Progenitor cell of endocrine pancreas (in vitro differentiated cells): ENCODE data around the gene ADGRG3. TPM values are rescaled to one million over a fixed set of nuclear protein-coding genes. Genes with fewer than 3 reads are reported as not detected.

ENCODE experiments used
- DNase-seq: peaks from one replicate; pipeline ENCODE4 v3.0.0; 2021; ENCODE audit warnings: low spot score; ENCODE audit not compliant: unreplicated experiment
- H3K27ac Mint-ChIP-seq: 2 replicates; pipeline ENCODE4 v1.8.0; 2021; ENCODE audit warnings: mild to moderate bottlenecking, moderate library complexity, mixed read lengths
- H3K27me3 Mint-ChIP-seq: 2 replicates; pipeline ENCODE4 v1.8.0; 2021; ENCODE audit warnings: mixed read lengths
- H3K36me3 Mint-ChIP-seq: 2 replicates; pipeline ENCODE4 v1.8.0; 2022; ENCODE audit warnings: mixed read lengths; ENCODE audit not compliant: insufficient read depth
- H3K4me1 Mint-ChIP-seq: 2 replicates; pipeline ENCODE4 v1.8.0; 2021; ENCODE audit warnings: low read depth, mixed read lengths
- H3K4me3 Mint-ChIP-seq: 2 replicates; pipeline ENCODE4 v1.8.0; 2021; ENCODE audit warnings: low read depth, mild to moderate bottlenecking, moderate library complexity, mixed read lengths
- H3K9me3 Mint-ChIP-seq: 2 replicates; pipeline ENCODE4 v1.8.0; 2021; ENCODE audit warnings: low read depth, mixed read lengths
- total RNA-seq: library from RNA; stranded (reverse); gene quantifications from 2 replicates; pipeline ENCODE4 v1.2.1, GENCODE V29; 2021
- TF ChIP-seq, protein P1 (sequence below): fragments of 200-600 bp; sonication (generic); IDR thresholded peaks from one replicate; pipeline ENCODE4 v1.5.0; 2021; ENCODE audit warnings: antibody characterized with exemption, mild to moderate bottlenecking; ENCODE audit not compliant: unreplicated experiment

Gene ADGRG3
- total RNA-seq, 1 donor from 2014 or later = not detected

DNA sequence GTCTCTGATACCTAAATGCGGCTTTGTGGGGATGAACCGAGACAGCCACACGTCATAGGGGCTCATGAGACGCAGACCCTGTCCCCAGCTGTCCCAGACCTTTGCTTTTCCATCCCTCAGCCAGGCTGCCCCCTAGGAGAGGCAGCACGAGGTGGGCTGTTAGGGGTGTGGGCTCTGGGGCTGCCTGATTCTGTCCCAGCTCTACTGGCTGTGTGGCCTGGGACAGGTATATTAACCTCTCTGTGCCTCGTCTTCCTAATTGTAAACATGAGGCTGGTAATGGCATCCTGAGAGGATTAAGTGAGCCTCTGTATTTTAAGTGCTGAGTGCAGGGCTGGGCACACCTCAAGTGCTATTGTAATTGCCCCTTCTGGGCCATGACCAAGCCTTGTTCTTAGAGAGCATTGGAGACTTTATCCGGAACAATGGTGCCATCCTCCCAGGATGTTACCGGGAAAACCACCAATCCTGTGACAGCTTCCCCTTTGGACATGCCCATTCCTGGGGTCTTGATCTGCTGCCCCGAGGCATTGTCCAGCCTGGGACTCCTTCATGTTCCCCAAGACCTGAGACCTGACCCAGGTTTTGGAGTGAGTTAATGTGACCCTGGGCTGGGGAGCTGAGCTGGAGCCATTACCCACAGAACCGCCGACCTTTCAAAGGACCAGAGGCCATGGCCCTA, 34.6 kb upstream of the ADGRG3 start:
- H3K27ac Mint-ChIP-seq = no peak overlapping the region
- H3K36me3 Mint-ChIP-seq = no peaks in the 10 kb centered on the region
- H3K9me3 Mint-ChIP-seq = no peaks in the 10 kb centered on the region
- no peak overlapping the region for H3K4me3 Mint-ChIP-seq
- peaks cover 9% of the 10 kb centered on the region for H3K4me1 Mint-ChIP-seq
- peaks cover 33% of the 10 kb centered on the region for H3K27me3 Mint-ChIP-seq
- DNase-seq = no peak
- TF ChIP-seq, protein P1, sequence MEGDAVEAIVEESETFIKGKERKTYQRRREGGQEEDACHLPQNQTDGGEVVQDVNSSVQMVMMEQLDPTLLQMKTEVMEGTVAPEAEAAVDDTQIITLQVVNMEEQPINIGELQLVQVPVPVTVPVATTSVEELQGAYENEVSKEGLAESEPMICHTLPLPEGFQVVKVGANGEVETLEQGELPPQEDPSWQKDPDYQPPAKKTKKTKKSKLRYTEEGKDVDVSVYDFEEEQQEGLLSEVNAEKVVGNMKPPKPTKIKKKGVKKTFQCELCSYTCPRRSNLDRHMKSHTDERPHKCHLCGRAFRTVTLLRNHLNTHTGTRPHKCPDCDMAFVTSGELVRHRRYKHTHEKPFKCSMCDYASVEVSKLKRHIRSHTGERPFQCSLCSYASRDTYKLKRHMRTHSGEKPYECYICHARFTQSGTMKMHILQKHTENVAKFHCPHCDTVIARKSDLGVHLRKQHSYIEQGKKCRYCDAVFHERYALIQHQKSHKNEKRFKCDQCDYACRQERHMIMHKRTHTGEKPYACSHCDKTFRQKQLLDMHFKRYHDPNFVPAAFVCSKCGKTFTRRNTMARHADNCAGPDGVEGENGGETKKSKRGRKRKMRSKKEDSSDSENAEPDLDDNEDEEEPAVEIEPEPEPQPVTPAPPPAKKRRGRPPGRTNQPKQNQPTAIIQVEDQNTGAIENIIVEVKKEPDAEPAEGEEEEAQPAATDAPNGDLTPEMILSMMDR = no peak

DNA sequence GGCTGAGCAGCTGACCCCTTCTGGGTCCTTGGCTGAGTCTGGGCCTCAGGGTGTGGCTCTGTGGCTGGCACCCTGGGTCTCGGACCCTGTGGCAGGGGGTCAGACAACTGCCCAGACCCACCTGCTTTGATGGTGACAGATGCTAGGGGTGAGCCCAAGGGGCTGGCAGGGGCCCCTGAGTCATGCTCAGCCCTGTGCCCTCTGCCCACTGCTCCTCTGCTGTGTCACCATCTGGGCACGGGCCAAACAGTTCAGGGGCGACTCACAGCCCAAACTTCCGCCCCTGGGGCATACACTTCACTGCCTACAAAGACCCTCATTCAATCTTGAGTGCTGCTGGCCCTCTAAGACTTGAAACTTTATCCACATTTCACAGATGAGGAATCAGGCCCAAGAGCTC, 33.9 kb upstream of the ADGRG3 start:
- H3K4me1 Mint-ChIP-seq = peaks cover 9% of the 10 kb centered on the region
- no peaks in the 10 kb centered on the region for H3K36me3 Mint-ChIP-seq
- peaks cover 26% of the 10 kb centered on the region for H3K27me3 Mint-ChIP-seq
- H3K4me3 Mint-ChIP-seq = no peak overlapping the region
- H3K27ac Mint-ChIP-seq = no peak overlapping the region
- no peak for DNase-seq
- no peaks in the 10 kb centered on the region for H3K9me3 Mint-ChIP-seq
- TF ChIP-seq, protein P1 = no peak

DNA sequence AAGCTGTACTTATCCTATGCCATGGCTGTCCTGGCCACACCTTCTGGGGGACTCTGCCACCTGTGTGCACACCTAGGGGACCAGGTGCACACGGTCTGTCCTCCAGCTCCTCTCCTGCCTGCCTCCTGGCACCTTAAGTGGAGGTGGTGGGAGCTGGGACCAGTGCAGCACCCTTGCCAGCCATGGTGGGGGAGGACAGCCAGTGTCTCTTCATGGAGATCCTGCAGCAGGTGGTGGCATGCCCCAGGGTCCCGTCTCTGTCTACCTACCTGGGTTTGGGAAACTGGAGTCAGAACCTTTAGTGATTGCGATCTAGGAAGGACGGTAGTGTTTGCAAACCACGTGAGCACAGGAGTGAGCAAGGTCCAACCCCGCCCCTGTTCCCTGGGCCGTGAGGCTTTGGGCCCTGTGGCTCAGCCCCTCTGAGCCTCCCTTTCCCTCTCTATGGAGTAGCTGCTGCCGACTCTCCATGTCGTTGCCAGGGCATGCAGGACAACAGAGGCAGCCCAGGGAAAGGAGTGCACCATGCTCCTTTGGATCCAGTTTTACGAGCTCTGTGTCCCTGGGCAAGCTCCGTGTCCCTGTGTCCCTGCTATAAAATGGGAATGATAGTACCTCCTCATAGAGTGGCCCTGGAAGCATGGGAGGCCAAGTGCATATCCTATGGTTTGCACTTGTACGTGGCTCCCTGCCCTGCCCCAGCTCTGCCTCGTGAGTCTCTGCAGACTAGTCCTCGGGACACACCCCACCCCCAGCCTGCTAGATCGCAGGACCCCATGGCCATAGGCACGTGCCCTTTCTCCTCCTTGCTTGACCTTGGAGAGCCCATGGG, 32.6 kb upstream of the ADGRG3 start:
- Mint-ChIP-seq H3K27ac (no peak overlapping the region), H3K4me1 (peaks cover 12% of the 10 kb centered on the region), H3K9me3 (no peaks in the 10 kb centered on the region), H3K27me3 (peaks cover 26% of the 10 kb centered on the region), H3K4me3 (no peak overlapping the region), H3K36me3 (no peaks in the 10 kb centered on the region)
- TF ChIP-seq, protein P1 = no peak
- no peak for DNase-seq

DNA sequence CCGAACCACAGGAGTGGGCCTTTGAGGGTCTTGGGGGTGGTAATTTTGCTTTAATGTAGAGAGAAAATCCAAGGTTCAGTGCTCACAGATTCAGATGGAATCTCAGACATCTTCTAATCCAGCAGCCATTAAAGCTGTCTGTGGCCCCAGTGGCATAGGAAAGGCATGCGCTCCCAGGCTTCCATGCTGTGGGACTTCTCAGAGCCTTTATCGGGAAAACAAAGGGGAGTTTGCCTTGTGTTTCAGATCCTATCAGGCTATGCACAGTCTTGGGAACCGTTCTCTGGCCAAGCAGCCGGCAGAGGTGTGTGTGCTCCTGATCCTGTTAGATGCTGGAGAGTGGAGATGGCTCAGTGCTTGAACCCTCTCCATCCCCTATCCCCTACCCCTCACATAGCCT, 31.9 kb upstream of the ADGRG3 start:
- Mint-ChIP-seq H3K4me1 (peaks cover 12% of the 10 kb centered on the region), H3K9me3 (no peaks in the 10 kb centered on the region), H3K36me3 (no peaks in the 10 kb centered on the region), H3K4me3 (no peak overlapping the region), H3K27ac (no peak overlapping the region), H3K27me3 (peaks cover 20% of the 10 kb centered on the region)
- DNase-seq = no peak
- TF ChIP-seq, protein P1 = no peak

DNA sequence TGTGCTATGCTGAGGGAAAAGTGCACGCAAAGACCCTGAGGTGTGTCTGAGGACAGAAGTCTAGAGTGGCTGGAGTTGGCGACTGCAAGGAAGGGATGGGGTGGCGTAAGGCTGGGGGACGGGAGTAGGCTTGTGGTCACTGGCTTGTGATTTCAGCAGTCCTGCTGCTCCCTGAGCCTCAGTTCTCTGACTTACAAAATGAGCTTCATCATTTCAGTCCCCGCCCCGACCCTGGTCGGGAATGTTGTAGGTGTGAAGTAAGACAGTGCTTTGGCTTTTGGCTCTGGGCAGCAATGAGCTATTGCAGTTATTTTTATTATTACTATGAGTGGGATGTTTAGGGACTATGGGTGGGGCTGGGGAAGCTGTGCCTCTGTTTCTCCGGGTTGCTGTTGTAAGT, 31.1 kb upstream of the ADGRG3 start:
- no peak overlapping the region for H3K4me3 Mint-ChIP-seq
- H3K36me3 Mint-ChIP-seq = no peaks in the 10 kb centered on the region
- H3K27ac Mint-ChIP-seq = no peak overlapping the region
- H3K9me3 Mint-ChIP-seq = no peaks in the 10 kb centered on the region
- TF ChIP-seq, protein P1 = no peak
- no peak for DNase-seq
- H3K4me1 Mint-ChIP-seq = peaks cover 12% of the 10 kb centered on the region
- H3K27me3 Mint-ChIP-seq = peaks cover 24% of the 10 kb centered on the region
